Progenitor cell of endocrine pancreas (in vitro differentiated cells): ENCODE results near the gene SPTBN5. TPM values are rescaled to one million over a fixed set of nuclear protein-coding genes. Genes with fewer than 3 reads are reported as not detected.

Experiments used
- DNase-seq: peaks from one replicate; pipeline ENCODE4 v3.0.0; 2021; ENCODE audit warnings: low spot score; ENCODE audit not compliant: unreplicated experiment
- H3K27ac Mint-ChIP-seq: 2 replicates; pipeline ENCODE4 v1.8.0; 2021; ENCODE audit warnings: mild to moderate bottlenecking, moderate library complexity, mixed read lengths
- H3K27me3 Mint-ChIP-seq: 2 replicates; pipeline ENCODE4 v1.8.0; 2021; ENCODE audit warnings: mixed read lengths
- H3K36me3 Mint-ChIP-seq: 2 replicates; pipeline ENCODE4 v1.8.0; 2022; ENCODE audit warnings: mixed read lengths; ENCODE audit not compliant: insufficient read depth
- H3K4me1 Mint-ChIP-seq: 2 replicates; pipeline ENCODE4 v1.8.0; 2021; ENCODE audit warnings: low read depth, mixed read lengths
- H3K4me3 Mint-ChIP-seq: 2 replicates; pipeline ENCODE4 v1.8.0; 2021; ENCODE audit warnings: low read depth, mild to moderate bottlenecking, moderate library complexity, mixed read lengths
- H3K9me3 Mint-ChIP-seq: 2 replicates; pipeline ENCODE4 v1.8.0; 2021; ENCODE audit warnings: low read depth, mixed read lengths
- CTCF ChIP-seq: fragments of 200-600 bp; sonication (generic); IDR thresholded peaks from one replicate; pipeline ENCODE4 v1.5.0; 2021; ENCODE audit warnings: antibody characterized with exemption, mild to moderate bottlenecking; ENCODE audit not compliant: unreplicated experiment
- total RNA-seq: library from RNA; stranded (reverse); gene quantifications from 2 replicates; pipeline ENCODE4 v1.2.1, GENCODE V29; 2021

The SPTBN5 gene
- total RNA-seq, 1 donor from 2014 or later: 7.9 TPM

- DNase-seq: no peak
- Mint-ChIP-seq H3K27ac (no peak overlapping the region), H3K4me1 (no peaks in the 10 kb centered on the region), H3K9me3 (no peaks in the 10 kb centered on the region), H3K4me3 (no peak overlapping the region), H3K27me3 (peaks cover 17% of the 10 kb centered on the region), H3K36me3 (no peaks in the 10 kb centered on the region)
- no peak for TF ChIP-seq CTCF
Measured at GRCh38 chr15:41874736-41875135, 19.1 kb downstream of the SPTBN5 start.

- no peaks in the 10 kb centered on the region for H3K36me3 Mint-ChIP-seq
- H3K27me3 Mint-ChIP-seq: peaks cover 11% of the 10 kb centered on the region
- no peak overlapping the region for H3K27ac Mint-ChIP-seq
- no peak overlapping the region for H3K4me3 Mint-ChIP-seq
- no peak for TF ChIP-seq CTCF
- no peaks in the 10 kb centered on the region for H3K4me1 Mint-ChIP-seq
- H3K9me3 Mint-ChIP-seq: no peaks in the 10 kb centered on the region
- no peak for DNase-seq
Measured at GRCh38 chr15:41873711-41874110, 20.1 kb downstream of the SPTBN5 start.

GRCh38 chr15:41872166-41872747 lies 21.6 kb downstream of the SPTBN5 start:
- Mint-ChIP-seq H3K4me1 (peaks cover 5% of the 10 kb centered on the region), H3K9me3 (no peaks in the 10 kb centered on the region), H3K27me3 (peaks cover 8% of the 10 kb centered on the region), H3K27ac (no peak overlapping the region), H3K4me3 (no peak overlapping the region), H3K36me3 (no peaks in the 10 kb centered on the region)
- DNase-seq: no peak
- TF ChIP-seq CTCF: no peak

GRCh38 chr15:41871175-41871905 lies 22.5 kb downstream of the SPTBN5 start:
- no peak for DNase-seq
- Mint-ChIP-seq H3K9me3 (no peaks in the 10 kb centered on the region), H3K4me3 (no peak overlapping the region), H3K4me1 (peaks cover 8% of the 10 kb centered on the region), H3K27me3 (peaks cover 8% of the 10 kb centered on the region), H3K27ac (no peak overlapping the region), H3K36me3 (no peaks in the 10 kb centered on the region)
- no peak for TF ChIP-seq CTCF

- no peak for TF ChIP-seq CTCF
- no peaks in the 10 kb centered on the region for H3K9me3 Mint-ChIP-seq
- no peaks in the 10 kb centered on the region for H3K36me3 Mint-ChIP-seq
- peaks cover 8% of the 10 kb centered on the region for H3K27me3 Mint-ChIP-seq
- no peak for DNase-seq
- H3K4me1 Mint-ChIP-seq: peaks cover 8% of the 10 kb centered on the region
- no peak overlapping the region for H3K27ac Mint-ChIP-seq
- no peak overlapping the region for H3K4me3 Mint-ChIP-seq
Measured at GRCh38 chr15:41870689-41871081, 23.2 kb downstream of the SPTBN5 start.
